ENCODE results near the gene LARP4B. TPM values are rescaled to one million over a fixed set of nuclear protein-coding genes. Genes with fewer than 3 reads are reported as not detected.

LARP4B gene
- total and polyA plus RNA-seq, 2 of the 13 experiments (the other 11 are each of a cell fraction or from before 2014, with no cell fraction given): 19.5 to 30.2 TPM

GRCh38 chr10:970311-971149 is 39.0 kb upstream of the LARP4B start (continued):
- TF ChIP-seq ZNF646 (CRISPR knock-in tag; IDR thresholded peaks at IDR 0.05) (no peak), HOXA5 (CRISPR knock-in tag; IDR thresholded peaks at IDR 0.05) (no peak), ZNF792 (CRISPR knock-in tag; IDR thresholded peaks at IDR 0.05) (no peak), TERF1 (CRISPR knock-in tag; IDR thresholded peaks at IDR 0.05) (no peak), EHMT2 (IDR thresholded peaks at IDR 0.05; ENCODE audit: borderline replicate concordance, low read depth, low read length) (no peak), ZNF180 (CRISPR knock-in tag; IDR thresholded peaks at IDR 0.05; ENCODE audit: borderline replicate concordance, low read depth) (no peak), TP53 (CRISPR knock-in tag; conservative IDR thresholded peaks at IDR 0.05) (no peak), SAFB2 (CRISPR knock-in tag; IDR thresholded peaks at IDR 0.05; ENCODE audit: borderline replicate concordance, low read depth) (no peak), TRAFD1 (CRISPR knock-in tag; IDR thresholded peaks at IDR 0.05; ENCODE audit: borderline replicate concordance) (no peak), ZNF580 (CRISPR knock-in tag; IDR thresholded peaks at IDR 0.05; ENCODE audit: borderline replicate concordance, low read depth) (no peak), NR0B2 (CRISPR knock-in tag; IDR thresholded peaks at IDR 0.05) (no peak), HHEX (CRISPR knock-in tag; IDR thresholded peaks at IDR 0.05) (peak; percentile 91), SP1 (IDR thresholded peaks at IDR 0.05) (no peak), SP1 (CRISPR knock-in tag; IDR thresholded peaks at IDR 0.05) (no peak), ZNF224 (CRISPR knock-in tag; IDR thresholded peaks at IDR 0.05) (no peak), ATF1 (CRISPR knock-in tag; IDR thresholded peaks at IDR 0.05) (peak; percentile 50)
